Vagina (tissue), 2 donors: ENCODE data around the gene PTPRN2. TPM values are rescaled to one million over a fixed set of nuclear protein-coding genes. Genes with fewer than 3 reads are reported as not detected.

ENCODE experiments used
- DNase-seq, 2 donors: peaks; one replicate each; pipeline ENCODE4 v3.0.0-alpha.2; 2017; ENCODE audit errors: extremely low spot score in 2 of 2
- H3K27ac ChIP-seq: fragments of 200-600 bp; sonication (generic); one replicate; pipeline ENCODE4 v1.5.1; 2019
- H3K27me3 ChIP-seq: fragments of 200-600 bp; sonication (generic); one replicate; pipeline ENCODE4 v1.5.1; 2019
- H3K36me3 ChIP-seq, 2 donors: fragments of 200-600 bp; sonication (generic); one replicate each; pipeline ENCODE4 v1.5.1; 2017 to 2019
- H3K4me1 ChIP-seq: fragments of 200-600 bp; sonication (generic); one replicate; pipeline ENCODE4 v1.5.1; 2019
- H3K4me3 ChIP-seq, 2 donors: fragments of 200-600 bp; sonication (generic); 1 replicate in 1 of 2; 2 replicates in 1 of 2; pipeline ENCODE4 v1.5.1; 2016 to 2019
- H3K9me3 ChIP-seq: fragments of 200-600 bp; sonication (generic); one replicate; pipeline ENCODE4 v1.5.1; 2019
- CTCF ChIP-seq, 3 experiments: fragments of 450-650 bp in 2 of 3; fragments of 200-600 bp in 1 of 3; sonication (generic) in 1 of 3; IDR thresholded peaks; one replicate each; pipeline ENCODE4 v1.5.1; 2017 to 2019; ENCODE audit warnings: antibody characterized with exemption in 3 of 3, mild to moderate bottlenecking in 2 of 3, moderate library complexity in 2 of 3
- POLR2A ChIP-seq, 2 donors: fragments of 450-650 bp; IDR thresholded peaks; one replicate each; pipeline ENCODE4 v1.6.1; 2017; ENCODE audit warnings: antibody characterized with exemption in 2 of 2, mild to moderate bottlenecking in 2 of 2, moderate library complexity in 2 of 2
- POLR2AphosphoS5 ChIP-seq, 2 donors: sonication (generic); formaldehyde crosslinking; IDR thresholded peaks; one replicate each; pipeline ENCODE4 v1.9.0; 2017; ENCODE audit warnings: antibody characterized with exemption in 2 of 2, mild to moderate bottlenecking in 2 of 2, low read depth in 1 of 2; ENCODE audit not compliant: insufficient read depth in 1 of 2
- intact Hi-C: fragments of 100-400 bp; cut with DNase I; formaldehyde crosslinking; loops from one replicate; pipeline ENCODE4 v1.15.1; 2023
- total RNA-seq: library from RNA; depleted of rRNA; stranded (reverse); fragments of >200 nt; gene quantifications from one replicate; pipeline ENCODE4 v1.2.3, GENCODE V29; 2016

Gene PTPRN2
- total RNA-seq, 1 donor from 2014 or later, result 7.4 TPM

DNA sequence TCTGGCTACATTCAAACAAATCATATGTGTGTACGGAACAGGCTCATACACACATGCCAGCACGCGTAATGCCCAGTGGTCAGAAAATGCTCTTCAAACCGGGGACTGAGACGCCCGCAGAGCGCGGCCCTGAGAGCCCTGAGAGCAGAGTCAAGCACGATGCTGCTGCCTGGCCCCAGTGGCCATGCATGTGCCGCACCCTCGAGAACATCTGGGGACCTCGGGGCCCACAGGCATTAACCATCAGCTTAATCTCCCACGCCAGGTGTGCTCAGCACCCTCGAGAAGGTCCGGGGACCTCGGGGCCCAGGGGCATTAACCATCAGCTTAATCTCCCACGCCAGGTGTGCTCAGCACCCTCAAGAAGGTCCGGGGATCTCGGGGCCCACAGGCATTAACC lies 163.1 kb downstream of the PTPRN2 start:
- H3K27ac ChIP-seq, result no peak overlapping the region
- H3K4me1 ChIP-seq, result no peaks in the 10 kb centered on the region
- no peak overlapping the region for H3K4me3 ChIP-seq
- intact Hi-C loops, result no loop called here
- H3K36me3 ChIP-seq, result no peaks in the 10 kb centered on the region
- DNase-seq, result no peak
- H3K9me3 ChIP-seq, result no peaks in the 10 kb centered on the region
- no peak for TF ChIP-seq POLR2A (IDR thresholded peaks at IDR 0.05)
- TF ChIP-seq POLR2AphosphoS5 (IDR thresholded peaks at IDR 0.05; ENCODE audit: insufficient read depth in 1 of 2, low read depth in 1 of 2), result no peak
- TF ChIP-seq CTCF (IDR thresholded peaks at IDR 0.05), result no peak
- no peaks in the 10 kb centered on the region for H3K27me3 ChIP-seq

- intact Hi-C loops, result no loop called here
These were observed 163.6 kb downstream of the PTPRN2 start for GRCh38 chr7:158424011-158424410.

GRCh38 chr7:158422887-158423560 lies 164.6 kb downstream of the PTPRN2 start:
- no peaks in the 10 kb centered on the region for H3K9me3 ChIP-seq

More at GRCh38 chr7:158424011-158424410, 163.6 kb downstream of the PTPRN2 start:
- DNase-seq, result no peak
- no peak overlapping the region for H3K27ac ChIP-seq
- no peak overlapping the region for H3K4me3 ChIP-seq
- no peaks in the 10 kb centered on the region for H3K27me3 ChIP-seq
- no peaks in the 10 kb centered on the region for H3K4me1 ChIP-seq
- no peaks in the 10 kb centered on the region for H3K9me3 ChIP-seq
- no peak for TF ChIP-seq POLR2A (IDR thresholded peaks at IDR 0.05)
- H3K36me3 ChIP-seq, result no peaks in the 10 kb centered on the region

DNA sequence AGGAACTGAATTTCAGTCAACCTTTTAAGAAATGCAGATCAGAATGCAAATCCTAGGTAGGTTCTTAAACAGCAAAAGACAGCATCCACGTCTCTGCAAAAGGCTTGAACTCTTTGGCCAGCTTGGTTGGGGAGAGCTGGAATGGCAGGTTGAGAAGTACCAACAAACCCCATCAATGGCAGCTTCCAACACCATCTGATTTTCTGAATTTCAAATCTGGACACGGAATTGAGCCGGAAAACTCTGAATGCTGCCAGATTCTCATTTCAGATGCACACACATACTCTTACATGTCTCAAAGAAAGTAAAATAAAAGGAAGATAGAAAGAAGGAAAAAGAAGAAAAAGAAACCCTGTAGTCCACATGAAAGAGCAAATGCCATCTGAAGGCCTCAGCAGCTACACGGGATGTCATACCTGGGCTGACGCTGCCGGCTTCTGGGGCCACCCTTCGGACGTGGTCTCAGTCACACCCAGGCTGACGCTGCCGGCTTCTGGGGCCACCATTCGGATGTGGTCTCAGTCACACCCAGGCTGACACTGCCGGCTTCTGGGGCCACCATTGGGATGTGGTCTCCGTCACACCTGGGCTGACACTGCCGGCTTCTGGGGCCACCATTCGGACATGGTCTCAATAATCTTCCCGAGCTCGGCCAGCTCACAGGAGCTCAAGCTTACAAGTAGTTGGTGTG lies 165.3 kb downstream of the PTPRN2 start:
- TF ChIP-seq POLR2AphosphoS5 (IDR thresholded peaks at IDR 0.05; ENCODE audit: insufficient read depth in 1 of 2, low read depth in 1 of 2) (no peak), POLR2A (IDR thresholded peaks at IDR 0.05) (no peak), CTCF (IDR thresholded peaks at IDR 0.05) (no peak)
- DNase-seq, result no peak
- Histone ChIP-seq H3K4me3 (no peak overlapping the region), H3K36me3 (no peaks in the 10 kb centered on the region), H3K27ac (no peak overlapping the region), H3K9me3 (no peaks in the 10 kb centered on the region), H3K27me3 (no peaks in the 10 kb centered on the region), H3K4me1 (no peaks in the 10 kb centered on the region)
- intact Hi-C loops, result no loop called here

More at GRCh38 chr7:158422887-158423560, 164.6 kb downstream of the PTPRN2 start:
- intact Hi-C loops, result no loop called here
- no peak overlapping the region for H3K27ac ChIP-seq
- TF ChIP-seq POLR2A (IDR thresholded peaks at IDR 0.05), result no peak
- no peak for TF ChIP-seq CTCF (IDR thresholded peaks at IDR 0.05)
- no peaks in the 10 kb centered on the region for H3K36me3 ChIP-seq
- H3K27me3 ChIP-seq, result no peaks in the 10 kb centered on the region
- no peaks in the 10 kb centered on the region for H3K4me1 ChIP-seq
- no peak overlapping the region for H3K4me3 ChIP-seq
- no peak for DNase-seq

GRCh38 chr7:158421361-158421760 lies 166.3 kb downstream of the PTPRN2 start:
- H3K9me3 ChIP-seq, result no peaks in the 10 kb centered on the region
- TF ChIP-seq POLR2A (IDR thresholded peaks at IDR 0.05) (no peak), POLR2AphosphoS5 (IDR thresholded peaks at IDR 0.05; ENCODE audit: insufficient read depth in 1 of 2, low read depth in 1 of 2) (no peak), CTCF (IDR thresholded peaks at IDR 0.05) (no peak)
- DNase-seq, result no peak
- H3K4me1 ChIP-seq, result no peaks in the 10 kb centered on the region
- no peaks in the 10 kb centered on the region for H3K27me3 ChIP-seq
- no peaks in the 10 kb centered on the region for H3K36me3 ChIP-seq
- no peak overlapping the region for H3K4me3 ChIP-seq
- intact Hi-C loops, result no loop called here
- H3K27ac ChIP-seq, result no peak overlapping the region
